ENCODE results near the gene CCDC137.

DNA sequence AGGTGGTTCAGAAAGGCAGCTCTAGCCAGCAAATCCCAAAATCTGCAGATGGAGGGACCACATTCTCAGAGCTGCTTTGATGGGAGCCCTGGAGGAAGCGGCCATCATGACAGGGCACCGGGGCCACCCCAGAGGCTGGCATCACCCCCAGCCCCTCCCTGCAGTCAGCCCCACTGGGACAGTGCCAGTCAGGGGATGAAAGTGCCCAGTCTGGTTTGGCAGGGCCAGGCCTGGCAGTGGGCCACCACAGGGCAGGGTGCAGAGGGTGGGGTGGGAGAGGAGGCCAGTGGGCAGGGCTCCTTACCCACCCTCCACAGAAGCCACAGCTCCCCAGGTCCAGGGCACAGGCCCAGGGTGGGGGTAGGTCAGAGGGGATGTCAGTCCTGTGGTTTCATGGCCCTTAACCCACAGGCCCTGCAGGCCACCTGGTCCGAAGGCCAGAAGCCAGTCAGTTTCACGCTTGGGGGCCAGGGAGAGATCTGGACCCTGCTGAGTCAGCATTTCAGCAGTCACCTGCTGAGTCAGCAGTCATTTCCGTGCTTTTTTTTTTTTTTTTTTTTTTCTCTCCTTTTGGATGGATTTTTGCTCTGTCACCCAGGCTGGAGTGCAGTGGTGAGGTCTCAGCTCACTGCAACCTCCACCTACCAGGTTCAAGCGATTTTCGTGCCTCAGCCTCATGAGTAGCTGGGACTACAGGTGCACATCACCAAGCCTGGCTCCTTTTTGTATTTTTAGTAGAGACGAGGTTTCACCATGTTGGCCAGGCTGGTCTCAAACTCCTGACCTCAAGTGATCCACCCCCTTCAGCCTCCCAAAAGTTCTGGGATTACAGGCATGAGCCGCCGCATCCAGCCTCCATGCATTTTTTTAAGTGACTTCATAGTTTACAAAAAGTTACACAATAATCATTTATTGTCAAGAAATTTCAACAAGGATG is 55.9 kb downstream of the CCDC137 start:
- TF ChIP-seq CTCF (IDR thresholded peaks at IDR 0.05) (no peak), EP300 (IDR thresholded peaks at IDR 0.05) (no peak)
